ENCODE results near the gene ERG. TPM values are rescaled to one million over a fixed set of nuclear protein-coding genes. Genes with fewer than 3 reads are reported as not detected.

The ERG gene
- total and polyA plus RNA-seq, 5 donors from 2014 or later: 1.5 TPM; not detected in 4

GRCh38 chr21:38454161-38454560 is 44.1 kb downstream of the ERG start:
- no peak overlapping the region for H3K27ac ChIP-seq (ENCODE audit: insufficient read depth, low read length, poor library complexity, severe bottlenecking)
- H3K4me1 ChIP-seq (ENCODE audit: control insufficient read depth, insufficient read depth, low read length, poor library complexity, severe bottlenecking): no peaks in the 10 kb centered on the region
- Mint-ChIP-seq H3K4me3 (no peak overlapping the region), H3K36me3 (no peaks in the 10 kb centered on the region), H3K9me3 (peaks cover 0 to 2% (median 0%) of the 10 kb centered on the region in 7 donors), H3K27ac (no peak overlapping the region), H3K4me1 (no peaks in the 10 kb centered on the region), H3K27me3 (peaks cover 4% of the 10 kb centered on the region)
- no peaks in the 10 kb centered on the region for H3K27me3 ChIP-seq (ENCODE audit: control insufficient read depth, insufficient read depth, low read length)
- DNase-seq (no peak), ATAC-seq (ENCODE audit: low read depth in 2 of 2) (no peak)
- no peak overlapping the region for H3K4me3 ChIP-seq (ENCODE audit: low read depth, low read length)
- H3K36me3 ChIP-seq (ENCODE audit: control insufficient read depth, insufficient read depth, low read length): no peaks in the 10 kb centered on the region
- H3K9me3 ChIP-seq (ENCODE audit: control insufficient read depth in 2 of 2, low read length in 2 of 2): no peaks in the 10 kb centered on the region

DNA sequence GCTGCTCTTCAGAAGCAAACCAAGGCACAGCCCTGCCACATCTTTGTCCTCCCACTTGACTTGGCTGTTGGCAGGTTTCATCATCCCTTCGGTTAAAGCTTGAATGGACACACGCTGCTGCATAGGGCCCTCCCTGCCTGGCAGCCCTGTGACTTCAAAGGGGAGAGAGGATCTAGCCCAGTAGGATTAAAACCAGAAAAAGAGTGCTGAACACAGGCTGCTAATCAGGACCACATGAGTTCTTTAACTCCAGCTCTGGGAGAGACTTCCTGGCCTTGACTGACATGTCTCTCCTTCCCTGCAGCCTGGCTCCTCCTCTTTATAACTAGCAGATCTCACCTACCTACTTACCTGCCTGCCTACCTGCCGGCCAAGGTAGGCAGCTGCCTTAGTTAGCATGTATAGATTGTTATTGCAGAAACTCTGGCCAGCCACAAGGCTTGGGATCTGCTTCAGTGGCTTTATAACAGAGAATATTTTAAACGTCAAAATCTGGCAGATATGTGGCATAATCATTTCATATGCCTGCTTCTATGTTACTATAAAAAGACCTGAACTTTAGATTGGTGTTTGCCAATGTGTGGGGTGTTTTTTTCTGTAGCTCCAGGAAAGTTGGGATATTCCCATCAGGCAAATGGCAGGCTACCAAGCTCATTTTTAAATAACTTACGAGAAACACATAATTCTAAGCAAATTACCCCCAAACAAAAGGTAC is 49.4 kb downstream of the ERG start:
- Mint-ChIP-seq H3K27me3 (peaks cover 4% of the 10 kb centered on the region), H3K36me3 (no peaks in the 10 kb centered on the region), H3K27ac (no peak overlapping the region), H3K4me3 (no peak overlapping the region), H3K9me3 (no peaks in the 10 kb centered on the region), H3K4me1 (no peaks in the 10 kb centered on the region)
- H3K27me3 ChIP-seq (ENCODE audit: control insufficient read depth, insufficient read depth, low read length): no peaks in the 10 kb centered on the region
- ATAC-seq (ENCODE audit: low read depth in 2 of 2): no peak
- no peaks in the 10 kb centered on the region for H3K9me3 ChIP-seq (ENCODE audit: control insufficient read depth in 2 of 2, low read length in 2 of 2)
- no peaks in the 10 kb centered on the region for H3K4me1 ChIP-seq (ENCODE audit: control insufficient read depth, insufficient read depth, low read length, poor library complexity, severe bottlenecking)
- no peak for DNase-seq
- H3K27ac ChIP-seq (ENCODE audit: insufficient read depth, low read length, poor library complexity, severe bottlenecking): no peak overlapping the region
- H3K4me3 ChIP-seq (ENCODE audit: low read depth, low read length): no peak overlapping the region
- no peaks in the 10 kb centered on the region for H3K36me3 ChIP-seq (ENCODE audit: control insufficient read depth, insufficient read depth, low read length)

DNA sequence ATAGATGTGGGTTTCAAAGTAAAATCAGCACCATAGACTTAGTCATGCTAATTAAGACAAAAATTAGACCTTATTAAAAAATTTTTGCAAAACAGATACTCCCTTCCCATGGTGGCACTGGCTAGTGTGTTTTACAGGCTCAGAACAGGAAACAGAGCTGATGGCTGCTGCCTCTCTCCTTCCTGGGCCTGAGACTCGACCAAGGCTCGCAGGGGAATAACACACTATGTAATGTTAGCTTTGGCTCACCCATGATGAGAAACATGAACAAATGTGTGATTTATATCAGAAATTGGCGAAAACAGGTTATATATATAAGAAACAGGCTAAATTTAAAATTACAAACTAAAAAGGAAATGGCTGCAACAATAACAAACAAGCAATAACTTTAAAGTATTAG is 50.7 kb downstream of the ERG start:
- Histone ChIP-seq H3K4me3 (ENCODE audit: low read depth, low read length) (no peak overlapping the region), H3K27ac (ENCODE audit: insufficient read depth, low read length, poor library complexity, severe bottlenecking) (no peak overlapping the region), H3K27me3 (ENCODE audit: control insufficient read depth, insufficient read depth, low read length) (no peaks in the 10 kb centered on the region), H3K9me3 (ENCODE audit: control insufficient read depth in 2 of 2, low read length in 2 of 2) (no peaks in the 10 kb centered on the region), H3K36me3 (ENCODE audit: control insufficient read depth, insufficient read depth, low read length) (no peaks in the 10 kb centered on the region), H3K4me1 (ENCODE audit: control insufficient read depth, insufficient read depth, low read length, poor library complexity, severe bottlenecking) (no peaks in the 10 kb centered on the region)
- no peaks in the 10 kb centered on the region for H3K36me3 Mint-ChIP-seq
- ATAC-seq (ENCODE audit: low read depth in 2 of 2) (no peak), DNase-seq (no peak)
- H3K27me3 Mint-ChIP-seq: peaks cover 2% of the 10 kb centered on the region
- H3K4me1 Mint-ChIP-seq: no peaks in the 10 kb centered on the region
- no peaks in the 10 kb centered on the region for H3K9me3 Mint-ChIP-seq
- H3K4me3 Mint-ChIP-seq: no peak overlapping the region
- H3K27ac Mint-ChIP-seq: no peak overlapping the region

DNA sequence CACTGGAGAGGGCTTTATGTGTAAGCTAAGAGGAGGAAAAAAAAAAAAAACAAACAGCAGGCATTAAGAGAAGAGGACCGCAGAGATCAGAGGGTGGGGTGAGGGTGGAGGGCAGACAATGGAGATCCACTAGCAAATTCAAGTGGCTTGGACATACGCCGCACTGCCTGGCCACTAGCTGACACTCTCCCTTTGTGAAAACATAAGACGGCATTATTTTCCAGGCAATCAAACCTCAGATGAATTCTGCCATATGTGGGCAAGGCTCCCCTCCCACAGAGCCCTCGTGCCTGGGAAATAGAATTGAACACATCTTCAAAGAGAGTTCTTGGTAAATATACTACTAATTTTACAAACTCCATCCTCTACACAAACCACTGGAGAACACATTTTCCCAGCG is 53.6 kb downstream of the ERG start:
- H3K27me3 Mint-ChIP-seq: no peaks in the 10 kb centered on the region

DNA sequence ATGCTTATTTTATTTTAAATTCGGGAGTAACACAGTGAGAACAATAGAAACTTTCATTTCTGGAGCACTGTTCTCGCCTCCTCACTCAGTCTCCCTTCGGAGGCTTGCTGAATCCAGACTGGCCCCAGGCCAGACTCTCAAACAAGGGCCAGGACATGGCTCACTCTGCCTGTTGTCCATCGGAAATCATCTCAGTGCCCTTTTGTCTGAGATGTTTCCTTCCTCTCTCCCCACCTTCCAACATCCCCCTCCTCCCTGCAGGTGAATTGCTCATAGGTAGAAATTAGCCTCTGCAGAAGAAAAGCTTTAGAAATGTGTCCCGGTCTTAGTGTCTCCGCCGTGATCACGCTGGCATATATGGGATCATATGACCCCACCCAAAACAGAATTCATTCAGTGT is 55.2 kb downstream of the ERG start:
- H3K36me3 Mint-ChIP-seq: no peaks in the 10 kb centered on the region
- no peaks in the 10 kb centered on the region for H3K27me3 Mint-ChIP-seq
- no peak for DNase-seq

More for the DNA sequence above, 53.6 kb downstream of the ERG start:
- Mint-ChIP-seq H3K4me3 (no peak overlapping the region), H3K9me3 (no peaks in the 10 kb centered on the region), H3K27ac (peak overlapping the region in 1 of 3 donors; percentile 7), H3K36me3 (no peaks in the 10 kb centered on the region), H3K4me1 (no peaks in the 10 kb centered on the region)
- no peak for ATAC-seq (ENCODE audit: low read depth in 2 of 2)
- Histone ChIP-seq H3K36me3 (ENCODE audit: control insufficient read depth, insufficient read depth, low read length) (no peaks in the 10 kb centered on the region), H3K27ac (ENCODE audit: insufficient read depth, low read length, poor library complexity, severe bottlenecking) (no peak overlapping the region), H3K27me3 (ENCODE audit: control insufficient read depth, insufficient read depth, low read length) (no peaks in the 10 kb centered on the region), H3K4me1 (ENCODE audit: control insufficient read depth, insufficient read depth, low read length, poor library complexity, severe bottlenecking) (no peaks in the 10 kb centered on the region), H3K4me3 (ENCODE audit: low read depth, low read length) (no peak overlapping the region), H3K9me3 (ENCODE audit: control insufficient read depth in 2 of 2, low read length in 2 of 2) (no peaks in the 10 kb centered on the region)
- no peak for DNase-seq

DNA sequence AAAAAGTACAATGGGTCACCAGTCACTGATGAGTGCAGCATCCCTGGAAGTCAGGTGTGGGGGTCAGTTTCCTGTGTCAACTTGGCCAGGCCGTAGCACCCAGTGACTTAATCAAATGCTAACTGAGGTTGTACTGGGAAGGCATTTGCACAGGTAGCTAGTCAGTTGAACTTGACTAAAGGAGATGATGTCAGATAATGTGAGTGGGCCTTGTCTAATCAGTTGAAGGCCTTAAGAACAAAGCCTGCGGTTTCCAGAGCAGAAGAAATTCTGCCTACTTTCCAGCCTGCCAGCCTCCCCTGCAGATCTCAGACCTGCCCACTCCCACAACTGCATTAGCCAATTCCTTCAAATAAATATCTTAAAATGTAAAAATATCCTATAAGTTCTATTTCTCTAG is 57.1 kb downstream of the ERG start:
- no peaks in the 10 kb centered on the region for H3K4me1 ChIP-seq (ENCODE audit: control insufficient read depth, insufficient read depth, low read length, poor library complexity, severe bottlenecking)
- Mint-ChIP-seq H3K27ac (no peak overlapping the region), H3K27me3 (no peaks in the 10 kb centered on the region), H3K4me1 (no peaks in the 10 kb centered on the region), H3K9me3 (peaks cover 0 to 3% (median 0%) of the 10 kb centered on the region in 7 donors), H3K4me3 (no peak overlapping the region), H3K36me3 (no peaks in the 10 kb centered on the region)
- H3K27ac ChIP-seq (ENCODE audit: insufficient read depth, low read length, poor library complexity, severe bottlenecking): no peak overlapping the region
- no peaks in the 10 kb centered on the region for H3K27me3 ChIP-seq (ENCODE audit: control insufficient read depth, insufficient read depth, low read length)
- H3K36me3 ChIP-seq (ENCODE audit: control insufficient read depth, insufficient read depth, low read length): no peaks in the 10 kb centered on the region
- no peak for DNase-seq
- H3K4me3 ChIP-seq (ENCODE audit: low read depth, low read length): no peak overlapping the region
- no peak for ATAC-seq (ENCODE audit: low read depth in 2 of 2)
- no peaks in the 10 kb centered on the region for H3K9me3 ChIP-seq (ENCODE audit: control insufficient read depth in 2 of 2, low read length in 2 of 2)

More for the DNA sequence above, 55.2 kb downstream of the ERG start:
- Mint-ChIP-seq H3K4me3 (no peak overlapping the region), H3K4me1 (no peaks in the 10 kb centered on the region), H3K27ac (no peak overlapping the region), H3K9me3 (no peaks in the 10 kb centered on the region)
- Histone ChIP-seq H3K27me3 (ENCODE audit: control insufficient read depth, insufficient read depth, low read length) (no peaks in the 10 kb centered on the region), H3K4me3 (ENCODE audit: low read depth, low read length) (no peak overlapping the region), H3K4me1 (ENCODE audit: control insufficient read depth, insufficient read depth, low read length, poor library complexity, severe bottlenecking) (no peaks in the 10 kb centered on the region), H3K36me3 (ENCODE audit: control insufficient read depth, insufficient read depth, low read length) (no peaks in the 10 kb centered on the region), H3K9me3 (ENCODE audit: control insufficient read depth in 2 of 2, low read length in 2 of 2) (no peaks in the 10 kb centered on the region), H3K27ac (ENCODE audit: insufficient read depth, low read length, poor library complexity, severe bottlenecking) (no peak overlapping the region)
- no peak for ATAC-seq (ENCODE audit: low read depth in 2 of 2)

- Mint-ChIP-seq H3K27ac (no peak overlapping the region), H3K4me1 (no peaks in the 10 kb centered on the region), H3K4me3 (no peak overlapping the region), H3K27me3 (no peaks in the 10 kb centered on the region), H3K9me3 (peaks cover 0 to 3% (median 0%) of the 10 kb centered on the region in 7 donors), H3K36me3 (no peaks in the 10 kb centered on the region)
- H3K4me3 ChIP-seq (ENCODE audit: low read depth, low read length): no peak overlapping the region
- H3K4me1 ChIP-seq (ENCODE audit: control insufficient read depth, insufficient read depth, low read length, poor library complexity, severe bottlenecking): no peaks in the 10 kb centered on the region
- ATAC-seq (ENCODE audit: low read depth in 2 of 2) (no peak), DNase-seq (no peak)
- H3K36me3 ChIP-seq (ENCODE audit: control insufficient read depth, insufficient read depth, low read length): no peaks in the 10 kb centered on the region
- H3K27me3 ChIP-seq (ENCODE audit: control insufficient read depth, insufficient read depth, low read length): no peaks in the 10 kb centered on the region
- H3K9me3 ChIP-seq (ENCODE audit: control insufficient read depth in 2 of 2, low read length in 2 of 2): no peaks in the 10 kb centered on the region
- H3K27ac ChIP-seq (ENCODE audit: insufficient read depth, low read length, poor library complexity, severe bottlenecking): no peak overlapping the region
Observed at GRCh38 chr21:38440746-38441145, 57.5 kb downstream of the ERG start.

- no peaks in the 10 kb centered on the region for H3K27me3 Mint-ChIP-seq
Observed at GRCh38 chr21:38439957-38440356, 58.3 kb downstream of the ERG start.

More at GRCh38 chr21:38439957-38440356, 58.3 kb downstream of the ERG start:
- H3K36me3 Mint-ChIP-seq: no peaks in the 10 kb centered on the region
- ATAC-seq (ENCODE audit: low read depth in 2 of 2) (no peak), DNase-seq (no peak)
- H3K4me3 Mint-ChIP-seq: no peak overlapping the region
- H3K27me3 ChIP-seq (ENCODE audit: control insufficient read depth, insufficient read depth, low read length): no peaks in the 10 kb centered on the region
- no peaks in the 10 kb centered on the region for H3K4me1 Mint-ChIP-seq
- no peaks in the 10 kb centered on the region for H3K9me3 ChIP-seq (ENCODE audit: control insufficient read depth in 2 of 2, low read length in 2 of 2)
- H3K36me3 ChIP-seq (ENCODE audit: control insufficient read depth, insufficient read depth, low read length): no peaks in the 10 kb centered on the region
- no peak overlapping the region for H3K27ac ChIP-seq (ENCODE audit: insufficient read depth, low read length, poor library complexity, severe bottlenecking)
- no peak overlapping the region for H3K27ac Mint-ChIP-seq
- H3K4me1 ChIP-seq (ENCODE audit: control insufficient read depth, insufficient read depth, low read length, poor library complexity, severe bottlenecking): no peaks in the 10 kb centered on the region
- no peak overlapping the region for H3K4me3 ChIP-seq (ENCODE audit: low read depth, low read length)
- H3K9me3 Mint-ChIP-seq: peaks cover 0 to 3% (median 0%) of the 10 kb centered on the region in 7 donors
